ENCODE results near the gene SNAP47.
"Not testable (repeated sequence)": the region's sequence is repeated elsewhere in the genome, so short reads cannot be mapped to it uniquely, and the experiment has no call there.

DNA sequence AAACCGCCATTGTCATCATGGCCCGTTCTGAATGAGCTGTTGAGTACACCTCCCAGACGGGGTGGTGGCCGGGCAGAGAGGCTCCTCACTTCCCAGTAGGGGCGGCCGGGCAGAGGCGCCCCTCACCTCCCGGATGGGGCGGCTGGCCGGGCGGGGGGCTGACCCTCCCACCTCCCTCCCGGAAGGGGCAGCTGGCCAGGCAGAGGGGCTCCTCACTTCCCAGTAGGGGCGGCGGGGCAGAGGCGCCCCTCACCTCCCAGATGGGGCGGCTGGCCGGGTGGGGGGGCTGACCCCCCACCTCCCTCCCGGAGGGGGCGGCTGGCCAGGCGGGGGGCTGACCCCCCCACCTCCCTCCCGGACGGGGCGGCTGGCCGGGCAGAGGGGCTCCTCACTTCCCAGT is 24.8 kb upstream of the SNAP47 start:
- TF ChIP-seq, protein P1, sequence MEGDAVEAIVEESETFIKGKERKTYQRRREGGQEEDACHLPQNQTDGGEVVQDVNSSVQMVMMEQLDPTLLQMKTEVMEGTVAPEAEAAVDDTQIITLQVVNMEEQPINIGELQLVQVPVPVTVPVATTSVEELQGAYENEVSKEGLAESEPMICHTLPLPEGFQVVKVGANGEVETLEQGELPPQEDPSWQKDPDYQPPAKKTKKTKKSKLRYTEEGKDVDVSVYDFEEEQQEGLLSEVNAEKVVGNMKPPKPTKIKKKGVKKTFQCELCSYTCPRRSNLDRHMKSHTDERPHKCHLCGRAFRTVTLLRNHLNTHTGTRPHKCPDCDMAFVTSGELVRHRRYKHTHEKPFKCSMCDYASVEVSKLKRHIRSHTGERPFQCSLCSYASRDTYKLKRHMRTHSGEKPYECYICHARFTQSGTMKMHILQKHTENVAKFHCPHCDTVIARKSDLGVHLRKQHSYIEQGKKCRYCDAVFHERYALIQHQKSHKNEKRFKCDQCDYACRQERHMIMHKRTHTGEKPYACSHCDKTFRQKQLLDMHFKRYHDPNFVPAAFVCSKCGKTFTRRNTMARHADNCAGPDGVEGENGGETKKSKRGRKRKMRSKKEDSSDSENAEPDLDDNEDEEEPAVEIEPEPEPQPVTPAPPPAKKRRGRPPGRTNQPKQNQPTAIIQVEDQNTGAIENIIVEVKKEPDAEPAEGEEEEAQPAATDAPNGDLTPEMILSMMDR (IDR thresholded peaks at IDR 0.05; ENCODE audit: insufficient read depth, low read length, poor library complexity, severe bottlenecking) = not testable (repeated sequence)
- not testable (repeated sequence) for TF ChIP-seq EZH2phosphoT487 (conservative IDR thresholded peaks at IDR 0.05; ENCODE audit: low read length)
